H9 (cell line): ENCODE results near the gene DNAJC6. TPM values are rescaled to one million over a fixed set of nuclear protein-coding genes. Genes with fewer than 3 reads are reported as not detected.

ENCODE experiments used
- DNase-seq: peaks from one replicate; pipeline ENCODE4 v3.0.0-alpha.2; 2017
- H2AFZ ChIP-seq: one replicate; pipeline ENCODE4 v1.6.1; 2013; ENCODE audit warnings: mild to moderate bottlenecking, low read length, control low read depth, moderate library complexity
- H2AK5ac ChIP-seq: 2 replicates; pipeline ENCODE4 v1.6.1; 2013; ENCODE audit warnings: low read length, control low read depth, mixed read lengths; ENCODE audit not compliant: insufficient read length
- H2BK120ac ChIP-seq: one replicate; pipeline ENCODE4 v1.6.1; 2013; ENCODE audit warnings: low read depth, mild to moderate bottlenecking, low read length, control low read depth, inconsistent platforms; ENCODE audit not compliant: poor library complexity, severe bottlenecking
- H2BK12ac ChIP-seq: 2 replicates; pipeline ENCODE4 v1.6.1; 2013; ENCODE audit warnings: low read length, control low read depth, mixed read lengths, low read depth; ENCODE audit not compliant: insufficient read length
- H2BK15ac ChIP-seq: 2 replicates; pipeline ENCODE4 v1.6.1; 2013; ENCODE audit warnings: low read depth, low read length, control low read depth
- H2BK20ac ChIP-seq: one replicate; pipeline ENCODE4 v1.6.1; 2013; ENCODE audit warnings: low read depth, mild to moderate bottlenecking, low read length, control low read depth, inconsistent platforms; ENCODE audit not compliant: poor library complexity, severe bottlenecking
- H2BK5ac ChIP-seq: 2 replicates; pipeline ENCODE4 v1.6.1; 2013; ENCODE audit warnings: low read length, control low read depth, mixed read lengths; ENCODE audit not compliant: insufficient read length
- H3K14ac ChIP-seq: 2 replicates; pipeline ENCODE4 v1.6.1; 2013; ENCODE audit warnings: low read length, control low read depth; ENCODE audit not compliant: insufficient read depth
- H3K18ac ChIP-seq: 2 replicates; pipeline ENCODE4 v1.6.1; 2013; ENCODE audit warnings: low read depth, mild to moderate bottlenecking, mixed read lengths, low read length, control low read depth; ENCODE audit not compliant: insufficient read length
- H3K23ac ChIP-seq: 2 replicates; pipeline ENCODE4 v1.6.1; 2013; ENCODE audit warnings: low read length, control low read depth, mixed read lengths, low read depth; ENCODE audit not compliant: insufficient read length
- H3K23me2 ChIP-seq: 2 replicates; pipeline ENCODE4 v1.6.1; 2013; ENCODE audit warnings: low read depth, mild to moderate bottlenecking, mixed read lengths, low read length, control low read depth; ENCODE audit not compliant: insufficient read length, poor library complexity, severe bottlenecking
- H3K27ac ChIP-seq: 2 replicates; pipeline ENCODE4 v1.5.1; 2013; ENCODE audit warnings: low read length, control low read depth, mixed read lengths, low read depth; ENCODE audit not compliant: insufficient read length
- H3K27me3 ChIP-seq: 2 replicates; pipeline ENCODE4 v1.6.1; 2013; ENCODE audit warnings: low read length, control low read depth, inconsistent platforms; ENCODE audit not compliant: insufficient read depth
- H3K4ac ChIP-seq: 2 replicates; pipeline ENCODE4 v1.6.1; 2013; ENCODE audit warnings: low read depth, mild to moderate bottlenecking, control low read depth, inconsistent platforms, low read length, moderate library complexity
- H3K4me1 ChIP-seq: 2 replicates; pipeline ENCODE4 v1.6.1; 2013; ENCODE audit warnings: low read length, control low read depth, inconsistent platforms; ENCODE audit not compliant: insufficient read depth
- H3K4me2 ChIP-seq: 2 replicates; pipeline ENCODE4 v1.6.1; 2013; ENCODE audit warnings: low read length, control low read depth, mixed read lengths; ENCODE audit not compliant: insufficient read length, insufficient read depth
- H3K56ac ChIP-seq: 2 replicates; pipeline ENCODE4 v1.6.1; 2013; ENCODE audit warnings: low read depth, mild to moderate bottlenecking, mixed read lengths, low read length, control low read depth; ENCODE audit not compliant: insufficient read length
- H3K79me1 ChIP-seq: 2 replicates; pipeline ENCODE4 v1.6.1; 2013; ENCODE audit warnings: low read depth, mild to moderate bottlenecking, moderate library complexity, low read length, control low read depth, inconsistent platforms; ENCODE audit not compliant: insufficient read depth, poor library complexity, severe bottlenecking
- H3K79me2 ChIP-seq: 2 replicates; pipeline ENCODE4 v1.6.1; 2013; ENCODE audit warnings: low read length, control low read depth, inconsistent platforms; ENCODE audit not compliant: insufficient read depth
- H3K9ac ChIP-seq: 2 replicates; pipeline ENCODE4 v1.6.1; 2013; ENCODE audit warnings: low read length, control low read depth, mixed read lengths; ENCODE audit not compliant: insufficient read length; ENCODE audit errors: extremely low read depth
- H3K9me3 ChIP-seq: one replicate; pipeline ENCODE4 v1.6.1; 2013; ENCODE audit warnings: low read depth, low read length, inconsistent platforms; ENCODE audit not compliant: control insufficient read depth
- H3T11ph ChIP-seq: one replicate; pipeline ENCODE4 v1.6.1; 2013; ENCODE audit warnings: mild to moderate bottlenecking, low read length, control low read depth, inconsistent platforms
- H4K20me1 ChIP-seq: one replicate; pipeline ENCODE4 v1.6.1; 2013; ENCODE audit not compliant: control insufficient read depth, insufficient read length, insufficient read depth
- H4K5ac ChIP-seq: 2 replicates; pipeline ENCODE4 v1.6.1; 2013; ENCODE audit warnings: low read depth, mild to moderate bottlenecking, mixed read lengths, low read length, control low read depth; ENCODE audit not compliant: insufficient read length
- H4K8ac ChIP-seq: replicated peaks from 2 replicates; pipeline ENCODE4 v1.6.1; 2013; ENCODE audit warnings: low read length, control low read depth, mixed read lengths, low read depth; ENCODE audit not compliant: insufficient read length
- H4K91ac ChIP-seq: 2 replicates; pipeline ENCODE4 v1.6.1; 2013; ENCODE audit warnings: low read depth, mild to moderate bottlenecking, moderate library complexity, mixed read lengths, low read length, control low read depth; ENCODE audit not compliant: insufficient read length
- H3K27ac Mint-ChIP-seq, 3 experiments: 2 replicates in 2 of 3; 3 replicates in 1 of 3; pipeline ENCODE4 v1.8.0; 2020 to 2021; ENCODE audit warnings: mixed read lengths in 3 of 3, mild to moderate bottlenecking in 1 of 3, moderate library complexity in 1 of 3
- H3K27me3 Mint-ChIP-seq: 2 replicates; pipeline ENCODE4 v1.8.0; 2021; ENCODE audit warnings: low read depth, mild to moderate bottlenecking, moderate library complexity, mixed read lengths
- H3K36me3 Mint-ChIP-seq, 3 experiments: 2 replicates in 2 of 3; 3 replicates in 1 of 3; pipeline ENCODE4 v1.8.0; 2020 to 2021; ENCODE audit warnings: low read depth in 3 of 3, mixed read lengths in 3 of 3; ENCODE audit not compliant: insufficient read depth in 1 of 3
- H3K4me1 Mint-ChIP-seq, 2 experiments: 2 replicates each; pipeline ENCODE4 v1.8.0; 2020; ENCODE audit warnings: mixed read lengths in 2 of 2
- H3K4me3 Mint-ChIP-seq, 2 experiments: 2 replicates in 1 of 2; 3 replicates in 1 of 2; pipeline ENCODE4 v1.8.0; 2020 to 2021; ENCODE audit warnings: mild to moderate bottlenecking in 2 of 2, mixed read lengths in 2 of 2, moderate library complexity in 1 of 2
- H3K9me3 Mint-ChIP-seq, 2 experiments: 2 replicates in 1 of 2; 3 replicates in 1 of 2; pipeline ENCODE4 v1.8.0; 2020; ENCODE audit warnings: mild to moderate bottlenecking in 2 of 2, mixed read lengths in 2 of 2, moderate library complexity in 1 of 2
- CTCF ChIP-seq: fragments of 200-600 bp; sonication (generic); conservative IDR thresholded peaks from 3 replicates; pipeline ENCODE4 v1.8.0; 2021; ENCODE audit warnings: antibody characterized with exemption, mild to moderate bottlenecking
- WGBS: extraction: QIAGEN DNeasy Blood & Tissue Kit; methylation state at CpG from one replicate; pipeline ENCODE4 v1.1.7; 2013; ENCODE audit warnings: missing lambda C conversion rate, low lambda C conversion rate, mixed read lengths; ENCODE audit not compliant: insufficient read length; ENCODE audit errors: extremely low coverage; 5-methylcytosine and 5-hydroxymethylcytosine counted together
- total RNA-seq: library from RNA; stranded (reverse); gene quantifications from 2 replicates; pipeline ENCODE4 v1.2.1, GENCODE V29; 2021

Gene DNAJC6
- total RNA-seq, 1 experiment from 2014 or later, result 2.2 TPM

DNA sequence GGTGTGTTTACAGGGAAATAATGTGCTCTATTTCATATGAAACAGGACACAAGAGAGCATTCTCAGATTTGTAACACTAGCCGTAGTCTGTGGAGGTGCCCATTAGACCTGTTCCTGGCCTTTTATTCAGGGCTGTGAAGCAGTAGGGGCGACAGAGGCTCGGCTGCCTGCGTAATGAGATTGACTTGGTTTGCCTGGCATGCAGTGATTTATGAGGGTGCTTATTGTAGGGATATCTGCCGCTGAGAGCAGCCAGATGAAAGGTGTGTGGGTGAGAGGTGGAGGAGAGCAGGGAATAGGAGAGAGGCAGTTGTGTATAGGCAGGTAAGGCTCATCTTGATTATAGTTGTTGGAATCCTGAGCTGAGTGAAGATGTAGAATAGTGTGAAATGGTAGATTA, 51.3 kb downstream of the DNAJC6 start:
- no peaks in the 10 kb centered on the region for H3K27me3 ChIP-seq
- H3K4me2 ChIP-seq, result no peak overlapping the region
- H2BK120ac ChIP-seq, result no peak overlapping the region
- no peak overlapping the region for H3K9ac ChIP-seq
- no peak overlapping the region for H3K23ac ChIP-seq
- H3K23me2 ChIP-seq, result no peaks in the 10 kb centered on the region
- H2BK5ac ChIP-seq, result no peak overlapping the region
- no peak overlapping the region for H3K56ac ChIP-seq
- H2BK12ac ChIP-seq, result no peak overlapping the region
- peaks cover 13 to 15% of the 10 kb centered on the region in 2 experiments for H3K4me1 Mint-ChIP-seq
- H3K9me3 Mint-ChIP-seq, result peaks cover 2 to 3% of the 10 kb centered on the region in 2 experiments; a peak in 3 of 5 replicates
- no peaks in the 10 kb centered on the region for H3K36me3 Mint-ChIP-seq
- H2BK15ac ChIP-seq, result no peak overlapping the region
- H3K4me1 ChIP-seq, result peaks cover 5% of the 10 kb centered on the region
- H3K4ac ChIP-seq, result no peak overlapping the region
- H3K79me2 ChIP-seq, result no peaks in the 10 kb centered on the region
- H4K5ac ChIP-seq, result no peak overlapping the region
- no peak overlapping the region for H3K4me3 Mint-ChIP-seq
- no peak overlapping the region for H3K27ac ChIP-seq
- H3K79me1 ChIP-seq, result no peaks in the 10 kb centered on the region
- no peak overlapping the region for H3K18ac ChIP-seq
- H2AFZ ChIP-seq, result no peak overlapping the region
- H4K91ac ChIP-seq, result no peak overlapping the region
- no peak for TF ChIP-seq CTCF
- H4K20me1 ChIP-seq, result no peaks in the 10 kb centered on the region
- DNase-seq, result no peak
- no peak overlapping the region for H2BK20ac ChIP-seq
- H3K27me3 Mint-ChIP-seq, result no peaks in the 10 kb centered on the region
- no peak overlapping the region for H3K14ac ChIP-seq
- no CpG with 5 or more reads among the region's 5 CpGs for WGBS
- H3T11ph ChIP-seq, result no peak overlapping the region
- no peaks in the 10 kb centered on the region for H3K9me3 ChIP-seq
- no peak overlapping the region for H4K8ac ChIP-seq
- no peak overlapping the region for H2AK5ac ChIP-seq
- H3K27ac Mint-ChIP-seq, result no peak overlapping the region; a peak in 1 of 7 replicates
